Uterus (tissue), 2 donors: ENCODE measurements around the gene RASSF8.

Experiments
- POLR2A ChIP-seq, 2 donors: fragments of 450-650 bp; IDR thresholded peaks; one replicate each; pipeline ENCODE4 v1.6.1; 2016; ENCODE audit warnings: antibody characterized with exemption in 2 of 2, mild to moderate bottlenecking in 1 of 2, moderate library complexity in 1 of 2
- TF ChIP-seq, protein P1 (sequence below), 4 experiments: fragments of 200-600 bp in 2 of 4; fragments of 450-650 bp in 2 of 4; sonication (generic) in 2 of 4; IDR thresholded peaks; one replicate each; pipeline ENCODE4 v1.5.1; 2016 to 2019; ENCODE audit warnings: antibody characterized with exemption in 4 of 4, mild to moderate bottlenecking in 2 of 4, moderate library complexity in 1 of 4

DNA sequence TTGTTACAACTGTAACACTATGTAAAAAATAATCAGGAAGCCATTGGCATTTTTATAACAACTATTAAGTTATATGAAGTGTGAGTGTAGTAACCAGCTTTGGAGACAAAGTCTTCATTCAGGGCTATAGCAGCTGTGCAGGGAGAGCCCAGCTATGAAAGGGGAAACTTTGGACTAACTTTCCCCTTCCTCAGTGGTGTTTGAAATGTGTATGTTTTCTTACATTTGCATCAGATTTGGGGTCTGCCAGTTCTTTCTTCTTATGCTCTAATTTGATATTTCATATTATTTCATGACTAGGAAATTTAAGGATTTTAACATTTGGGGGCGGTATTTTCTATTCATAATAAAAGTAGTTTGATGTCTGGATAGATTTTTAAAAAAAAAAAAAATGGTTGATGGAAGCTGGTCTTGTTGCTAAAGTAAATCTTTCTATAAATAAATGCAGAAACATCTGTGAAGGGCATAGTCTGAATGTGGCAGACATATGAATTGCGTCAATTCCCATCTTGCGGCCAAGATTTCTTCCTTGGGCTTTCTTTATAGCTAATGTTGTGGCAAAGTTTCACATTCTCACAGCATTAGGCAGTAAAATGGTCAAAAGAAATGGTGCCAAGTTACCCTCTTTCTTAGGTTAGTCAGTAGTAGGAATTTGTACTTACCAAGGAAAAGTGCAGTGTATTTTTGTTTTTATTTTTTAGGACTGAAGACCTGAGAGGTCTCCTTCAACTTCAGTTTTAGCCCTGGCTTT, 35.6 kb downstream of the RASSF8 start:
- TF ChIP-seq, protein P1, sequence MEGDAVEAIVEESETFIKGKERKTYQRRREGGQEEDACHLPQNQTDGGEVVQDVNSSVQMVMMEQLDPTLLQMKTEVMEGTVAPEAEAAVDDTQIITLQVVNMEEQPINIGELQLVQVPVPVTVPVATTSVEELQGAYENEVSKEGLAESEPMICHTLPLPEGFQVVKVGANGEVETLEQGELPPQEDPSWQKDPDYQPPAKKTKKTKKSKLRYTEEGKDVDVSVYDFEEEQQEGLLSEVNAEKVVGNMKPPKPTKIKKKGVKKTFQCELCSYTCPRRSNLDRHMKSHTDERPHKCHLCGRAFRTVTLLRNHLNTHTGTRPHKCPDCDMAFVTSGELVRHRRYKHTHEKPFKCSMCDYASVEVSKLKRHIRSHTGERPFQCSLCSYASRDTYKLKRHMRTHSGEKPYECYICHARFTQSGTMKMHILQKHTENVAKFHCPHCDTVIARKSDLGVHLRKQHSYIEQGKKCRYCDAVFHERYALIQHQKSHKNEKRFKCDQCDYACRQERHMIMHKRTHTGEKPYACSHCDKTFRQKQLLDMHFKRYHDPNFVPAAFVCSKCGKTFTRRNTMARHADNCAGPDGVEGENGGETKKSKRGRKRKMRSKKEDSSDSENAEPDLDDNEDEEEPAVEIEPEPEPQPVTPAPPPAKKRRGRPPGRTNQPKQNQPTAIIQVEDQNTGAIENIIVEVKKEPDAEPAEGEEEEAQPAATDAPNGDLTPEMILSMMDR (IDR thresholded peaks at IDR 0.05) = no peak
- no peak for TF ChIP-seq POLR2A (IDR thresholded peaks at IDR 0.05)
